ENCODE measurements around the gene GTF3C6. TPM values are rescaled to one million over a fixed set of nuclear protein-coding genes. Genes with fewer than 3 reads are reported as not detected.

Gene GTF3C6
- total RNA-seq, 1 experiment from 2014 or later: 32.0 TPM

- DNase-seq (ENCODE audit: low read depth, low spot score): peak; percentile 69
- Histone ChIP-seq H3K27ac (ENCODE audit: low read depth, low read length) (no peak overlapping the region), H3K4me1 (ENCODE audit: control insufficient read depth in 1 of 2, insufficient read depth in 2 of 2, low read length in 2 of 2) (peaks cover 8 to 13% of the 10 kb centered on the region in 2 experiments), H3K36me3 (ENCODE audit: control insufficient read depth in 1 of 2, insufficient read depth in 2 of 2, low read length in 2 of 2) (no peaks in the 10 kb centered on the region), H3K9me2 (ENCODE audit: insufficient read depth) (no peaks in the 10 kb centered on the region), H3K4me3 (replicated peaks in 1 of 2; ENCODE audit: low read depth in 1 of 2, low read length in 2 of 2) (no peak overlapping the region), H3K9ac (ENCODE audit: low read length) (no peak overlapping the region), H3K27me3 (ENCODE audit: insufficient read depth, low read length) (no peaks in the 10 kb centered on the region), H3K4me2 (ENCODE audit: low read length) (peak overlapping the region; percentile 45), H2AFZ (ENCODE audit: low read depth, low read length, poor library complexity, severe bottlenecking) (no peak overlapping the region), H3K79me2 (ENCODE audit: insufficient read depth, low read length) (no peaks in the 10 kb centered on the region), H4K20me1 (ENCODE audit: insufficient read depth) (no peaks in the 10 kb centered on the region), H3K9me3 (ENCODE audit: control insufficient read depth in 1 of 2, insufficient read depth in 1 of 2, low read depth in 1 of 2, low read length in 2 of 2) (no peaks in the 10 kb centered on the region)
- BruUV-seq (replicated peaks): no TSS peak
- CTCF ChIA-PET: interaction anchor here (0.6 to 1.0 kb wide), 3 partner anchors 71 to 265 kb away, joined by 3 read pairs; no protein-coding TSS in a partner anchor
- ATAC-seq: peak; percentile 90
- POLR2A ChIA-PET: interaction anchor here (0.6 to 1.6 kb wide), 2 partner anchors 68 to 70 kb away, joined by 3 to 5 read pairs; partner anchors contain the start of gene AMD1
- TF ChIP-seq SP1 (IDR thresholded peaks at IDR 0.05; ENCODE audit: low read depth) (no peak), REST (IDR thresholded peaks at IDR 0.05; ENCODE audit: low read depth) (no peak), EZH2 (IDR thresholded peaks at IDR 0.05) (no peak), FOSL1 (IDR thresholded peaks at IDR 0.05; ENCODE audit: low read depth) (peak; percentile 62)
- intact Hi-C loops (cut with micrococcal nuclease): no loop called here
- RAD21 ChIA-PET (ENCODE audit: low non-redundant PET in 1 of 2, low total read pairs in 2 of 2, uncharacterized antibody in 2 of 2, unreplicated experiment in 2 of 2): no interaction called here
Measured at GRCh38 chr6:110944681-110945151, 13.8 kb upstream of the GTF3C6 start.

- Histone ChIP-seq H3K9ac (ENCODE audit: low read length) (no peak overlapping the region), H3K9me3 (ENCODE audit: control insufficient read depth in 1 of 2, insufficient read depth in 1 of 2, low read depth in 1 of 2, low read length in 2 of 2) (no peaks in the 10 kb centered on the region), H3K4me1 (ENCODE audit: control insufficient read depth in 1 of 2, insufficient read depth in 2 of 2, low read length in 2 of 2) (peaks cover 8 to 17% of the 10 kb centered on the region in 2 experiments), H2AFZ (ENCODE audit: low read depth, low read length, poor library complexity, severe bottlenecking) (no peak overlapping the region), H3K9me2 (ENCODE audit: insufficient read depth) (no peaks in the 10 kb centered on the region), H3K4me2 (ENCODE audit: low read length) (no peak overlapping the region), H3K4me3 (replicated peaks in 1 of 2; ENCODE audit: low read depth in 1 of 2, low read length in 2 of 2) (no peak overlapping the region), H4K20me1 (ENCODE audit: insufficient read depth) (no peaks in the 10 kb centered on the region), H3K79me2 (ENCODE audit: insufficient read depth, low read length) (no peaks in the 10 kb centered on the region), H3K36me3 (ENCODE audit: control insufficient read depth in 1 of 2, insufficient read depth in 2 of 2, low read length in 2 of 2) (no peaks in the 10 kb centered on the region), H3K27ac (ENCODE audit: low read depth, low read length) (no peak overlapping the region), H3K27me3 (ENCODE audit: insufficient read depth, low read length) (no peaks in the 10 kb centered on the region)
- DNase-seq (ENCODE audit: low read depth, low spot score) (no peak), ATAC-seq (no peak)
- BruUV-seq (replicated peaks): no TSS peak
- ChIA-PET POLR2A (no interaction called here), CTCF (interaction anchor here (2.8 kb wide), 1 partner anchor 264 kb away, joined by 11 read pairs; no protein-coding TSS in a partner anchor), RAD21 (ENCODE audit: low non-redundant PET in 1 of 2, low total read pairs in 2 of 2, uncharacterized antibody in 2 of 2, unreplicated experiment in 2 of 2) (no interaction called here)
- intact Hi-C loops (cut with micrococcal nuclease): no loop called here
- TF ChIP-seq POLR2AphosphoS5 (IDR thresholded peaks at IDR 0.05; ENCODE audit: low read depth, low read length): no peak
- no peak for TF ChIP-seq EZH2 (IDR thresholded peaks at IDR 0.05)
- TF ChIP-seq YY1 (IDR thresholded peaks at IDR 0.05; ENCODE audit: extremely low read depth, insufficient replicate concordance, low read depth, low read length): no peak
- TF ChIP-seq SRF (IDR thresholded peaks at IDR 0.05; ENCODE audit: low read depth): no peak
- TF ChIP-seq SP1 (IDR thresholded peaks at IDR 0.05; ENCODE audit: low read depth): no peak
- TF ChIP-seq ATF3 (IDR thresholded peaks at IDR 0.05): no peak
Measured at GRCh38 chr6:110946498-110946897, 12.0 kb upstream of the GTF3C6 start.
